OCI-LY7 (cell line): ENCODE results near the gene OR9A2. TPM values are rescaled to one million over a fixed set of nuclear protein-coding genes. Genes with fewer than 3 reads are reported as not detected.

ENCODE experiments used
- BruUV-seq: library from RNA; stranded (reverse); fragments of 400-500 nt; replicated peaks from 2 replicates; lab custom pipeline; 2021; lab: Mats Ljungman, UMichigan
- CTCF ChIA-PET: fragments of 300-600 bp; sonication (Branson Sonifier 250); formaldehyde crosslinking; loops from one replicate; lab custom pipeline; 2022; ENCODE audit warnings: antibody characterized with exemption; ENCODE audit not compliant: unreplicated experiment; lab: Charles Lee
- POLR2A ChIA-PET: fragments of 300-600 bp; sonication (Branson Sonifier 250); formaldehyde crosslinking; loops from one replicate; lab custom pipeline; 2022; ENCODE audit warnings: antibody characterized with exemption; lab: Charles Lee
- DNase-seq: peaks from one replicate; pipeline ENCODE4 v3.0.0-alpha.2; 2015; ENCODE audit warnings: low spot score
- H2AFZ ChIP-seq: fragments of 200-600 bp; sonication (generic), shearing (Covaris generic); 2 replicates; pipeline ENCODE4 v1.6.1; 2014; ENCODE audit warnings: mild to moderate bottlenecking, antibody characterized with exemption, low read length, moderate library complexity
- H3K27ac ChIP-seq: fragments of 200-600 bp; sonication (generic); 2 replicates; pipeline ENCODE4 v1.5.1; 2014; ENCODE audit warnings: mixed run types, low read depth, mild to moderate bottlenecking, moderate library complexity, low read length, inconsistent platforms; ENCODE audit not compliant: poor library complexity, severe bottlenecking
- H3K36me3 ChIP-seq: fragments of 200-600 bp; sonication (generic); 2 replicates; pipeline ENCODE4 v1.6.1; 2014; ENCODE audit warnings: mild to moderate bottlenecking, antibody characterized with exemption, low read length, moderate library complexity, mixed read lengths; ENCODE audit not compliant: insufficient read depth
- H3K4me1 ChIP-seq: fragments of 200-600 bp; sonication (generic); 2 replicates; pipeline ENCODE4 v1.5.1; 2014; ENCODE audit warnings: mild to moderate bottlenecking, low read length; ENCODE audit not compliant: insufficient read depth, poor library complexity, severe bottlenecking
- H3K4me2 ChIP-seq: fragments of 200-600 bp; sonication (generic); 2 replicates; pipeline ENCODE4 v1.6.1; 2014; ENCODE audit warnings: mild to moderate bottlenecking, low read length
- H3K4me3 ChIP-seq: fragments of 200-600 bp; sonication (generic); 2 replicates; pipeline ENCODE4 v1.5.1; 2014; ENCODE audit warnings: mild to moderate bottlenecking, low read depth, low read length; ENCODE audit not compliant: poor library complexity, severe bottlenecking
- H3K79me2 ChIP-seq: fragments of 200-600 bp; sonication (generic); 2 replicates; pipeline ENCODE4 v1.6.1; 2016; ENCODE audit warnings: low read depth, mild to moderate bottlenecking, low read length, moderate library complexity, mixed read lengths; ENCODE audit not compliant: insufficient read depth
- H3K9me2 ChIP-seq: fragments of 200-600 bp; sonication (generic); 2 replicates; pipeline ENCODE4 v1.6.1; 2016; ENCODE audit warnings: mild to moderate bottlenecking, low read length, mixed read lengths; ENCODE audit not compliant: insufficient read depth
- H3K9me3 ChIP-seq: fragments of 200-600 bp; sonication (generic); 2 replicates; pipeline ENCODE4 v1.6.1; 2014; ENCODE audit warnings: mild to moderate bottlenecking, mixed run types, low read length, mixed read lengths
- H4K20me1 ChIP-seq: fragments of 200-600 bp; sonication (generic); 2 replicates; pipeline ENCODE4 v1.6.1; 2014; ENCODE audit warnings: mild to moderate bottlenecking, antibody characterized with exemption, low read length, moderate library complexity, mixed read lengths; ENCODE audit not compliant: insufficient read depth
- EZH2phosphoT487 ChIP-seq: fragments of 200-600 bp; sonication (generic); IDR thresholded peaks from 2 replicates; pipeline ENCODE4 v1.6.1; 2018; ENCODE audit warnings: low read depth, borderline replicate concordance, mild to moderate bottlenecking, mixed run types, antibody characterized with exemption, low read length, moderate library complexity, mixed read lengths
- intact Hi-C: fragments of 100-400 bp; cut with micrococcal nuclease; formaldehyde crosslinking; loops from one replicate; pipeline ENCODE4 v1.10.0; 2022; ENCODE audit not compliant: unreplicated experiment
- total RNA-seq, 2 experiments: library from RNA; depleted of rRNA in 1 of 2; stranded (reverse); fragments of >200 nt in 1 of 2; shearing (Covaris generic) in 1 of 2; gene quantifications; 2 replicates each; pipeline ENCODE4 v1.2.3, GENCODE V29; 2014 to 2022
- TF ChIP-seq, protein P1 (sequence below): fragments of 200-600 bp; sonication (generic); conservative IDR thresholded peaks from 2 replicates; pipeline ENCODE4 v1.5.1; 2014; ENCODE audit warnings: mild to moderate bottlenecking, antibody characterized with exemption, low read length, moderate library complexity, mixed read lengths

Gene OR9A2
- total RNA-seq, 2 experiments from 2014 or later, result 0.53 to 0.66 TPM

DNA sequence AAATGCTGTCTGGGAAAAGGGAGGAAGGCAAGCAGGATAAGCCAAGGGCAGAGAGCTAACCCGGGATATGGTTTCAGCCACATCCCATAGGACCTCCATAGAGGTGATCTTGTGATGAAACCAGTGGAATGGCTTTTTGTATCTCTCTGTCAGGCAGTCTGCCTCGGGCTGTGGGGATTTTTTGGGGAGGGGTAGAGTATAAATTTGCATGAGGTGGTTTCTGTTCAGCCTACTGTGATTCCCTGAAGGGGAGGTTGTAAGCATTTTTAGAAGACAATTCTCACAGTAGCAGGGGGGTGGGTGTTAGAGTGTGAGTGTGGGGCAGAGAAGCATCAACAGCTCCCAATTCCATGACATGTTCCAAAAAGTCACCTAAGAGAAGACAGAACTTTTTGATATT lies 11.8 kb downstream of the OR9A2 start:
- Histone ChIP-seq H3K9me2 (no peaks in the 10 kb centered on the region), H3K4me2 (peak overlapping the region; percentile 87), H3K4me1 (peaks cover 77% of the 10 kb centered on the region), H3K4me3 (peak overlapping the region; percentile 55), H3K79me2 (no peaks in the 10 kb centered on the region), H3K36me3 (no peaks in the 10 kb centered on the region; the same call in 1 of the 2 replicates), H3K9me3 (no peaks in the 10 kb centered on the region; the same call in 1 of the 2 replicates), H3K27ac (peak overlapping the region; percentile 45), H4K20me1 (no peaks in the 10 kb centered on the region), H2AFZ (peak overlapping the region; percentile 84; the same call in 1 of the 2 replicates)
- ChIA-PET CTCF (no interaction called here), POLR2A (interaction anchor here (0.5 to 4.4 kb wide), 11 partner anchors 9 to 248 kb away, joined by 3 to 24 read pairs (median 4); partner anchors contain the start of gene GSTK1)
- intact Hi-C loops, result loop anchor here (2.0 kb wide), 1 partner anchor 70 kb away; no protein-coding TSS in a partner anchor
- TF ChIP-seq EZH2phosphoT487, result no peak
- TF ChIP-seq, protein P1, sequence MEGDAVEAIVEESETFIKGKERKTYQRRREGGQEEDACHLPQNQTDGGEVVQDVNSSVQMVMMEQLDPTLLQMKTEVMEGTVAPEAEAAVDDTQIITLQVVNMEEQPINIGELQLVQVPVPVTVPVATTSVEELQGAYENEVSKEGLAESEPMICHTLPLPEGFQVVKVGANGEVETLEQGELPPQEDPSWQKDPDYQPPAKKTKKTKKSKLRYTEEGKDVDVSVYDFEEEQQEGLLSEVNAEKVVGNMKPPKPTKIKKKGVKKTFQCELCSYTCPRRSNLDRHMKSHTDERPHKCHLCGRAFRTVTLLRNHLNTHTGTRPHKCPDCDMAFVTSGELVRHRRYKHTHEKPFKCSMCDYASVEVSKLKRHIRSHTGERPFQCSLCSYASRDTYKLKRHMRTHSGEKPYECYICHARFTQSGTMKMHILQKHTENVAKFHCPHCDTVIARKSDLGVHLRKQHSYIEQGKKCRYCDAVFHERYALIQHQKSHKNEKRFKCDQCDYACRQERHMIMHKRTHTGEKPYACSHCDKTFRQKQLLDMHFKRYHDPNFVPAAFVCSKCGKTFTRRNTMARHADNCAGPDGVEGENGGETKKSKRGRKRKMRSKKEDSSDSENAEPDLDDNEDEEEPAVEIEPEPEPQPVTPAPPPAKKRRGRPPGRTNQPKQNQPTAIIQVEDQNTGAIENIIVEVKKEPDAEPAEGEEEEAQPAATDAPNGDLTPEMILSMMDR, result no peak
- DNase-seq, result peak; percentile 71
- no TSS peak for BruUV-seq

DNA sequence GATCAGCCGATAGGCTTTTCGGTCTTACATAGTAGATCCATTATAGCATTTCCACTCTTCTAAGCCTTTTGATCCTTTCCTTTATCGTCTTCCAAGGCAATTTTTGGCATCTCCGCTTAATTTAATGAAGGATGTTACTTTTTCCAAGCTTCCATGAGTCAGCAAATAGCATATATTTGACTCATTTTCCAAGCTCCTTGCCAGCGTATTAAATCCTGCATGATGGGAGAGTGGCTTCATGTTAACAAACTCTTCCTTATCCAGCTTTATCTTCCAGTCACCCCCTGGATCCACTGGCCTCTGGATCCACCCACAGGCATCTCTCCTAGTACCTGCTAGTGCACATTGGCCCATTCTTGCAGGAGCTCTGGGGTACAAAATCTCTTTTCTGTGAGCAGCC lies 13.0 kb downstream of the OR9A2 start:
- intact Hi-C loops, result loop anchor here (2.0 kb wide), 1 partner anchor 71 kb away; no protein-coding TSS in a partner anchor
- ChIA-PET POLR2A (interaction anchor here (0.9 to 4.4 kb wide), 5 partner anchors 30 to 202 kb away, joined by 3 to 24 read pairs (median 4); no protein-coding TSS in a partner anchor), CTCF (interaction anchor here (0.6 kb wide), 1 partner anchor 202 kb away, joined by 3 read pairs; no protein-coding TSS in a partner anchor)
- Histone ChIP-seq H2AFZ (peak overlapping the region; percentile 84; the same call in 1 of the 2 replicates), H3K36me3 (no peaks in the 10 kb centered on the region; the same call in 1 of the 2 replicates), H3K9me3 (no peaks in the 10 kb centered on the region), H3K4me2 (peak overlapping the region; percentile 87), H3K4me3 (peak overlapping the region; percentile 6), H3K27ac (peak overlapping the region; percentile 45), H4K20me1 (no peaks in the 10 kb centered on the region), H3K79me2 (no peaks in the 10 kb centered on the region), H3K4me1 (peaks cover 79% of the 10 kb centered on the region), H3K9me2 (no peaks in the 10 kb centered on the region)
- no peak for DNase-seq
- BruUV-seq, result no TSS peak
- no peak for TF ChIP-seq EZH2phosphoT487
- TF ChIP-seq, protein P1, result no peak

DNA sequence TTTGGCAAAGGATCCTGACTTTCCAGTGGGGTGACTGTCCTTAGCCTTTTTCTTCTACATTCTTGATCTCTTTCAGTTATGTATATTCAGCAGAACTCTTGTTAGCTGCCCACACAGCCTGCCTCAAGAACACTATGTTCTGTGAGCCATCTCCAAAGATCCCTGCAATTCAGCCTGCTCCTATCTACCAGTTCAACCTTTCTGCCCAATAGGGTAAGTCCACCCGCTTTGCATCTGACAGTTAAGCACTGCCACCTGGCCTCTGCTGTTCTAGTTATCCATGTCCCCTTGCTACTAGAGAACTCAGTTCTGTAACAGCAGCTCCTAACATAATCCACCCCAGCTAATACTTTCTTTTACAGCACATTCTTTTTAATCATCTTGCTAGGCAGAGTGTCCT lies 13.5 kb downstream of the OR9A2 start:
- peak overlapping the region; percentile 84; the same call in 1 of the 2 replicates for H2AFZ ChIP-seq
- no peaks in the 10 kb centered on the region for H3K9me2 ChIP-seq
- no peaks in the 10 kb centered on the region for H3K36me3 ChIP-seq
- no peaks in the 10 kb centered on the region for H3K9me3 ChIP-seq
- DNase-seq, result peak; percentile 62
- H4K20me1 ChIP-seq, result no peaks in the 10 kb centered on the region
- POLR2A ChIA-PET, result interaction anchor here (0.9 to 4.4 kb wide), 4 partner anchors 62 to 202 kb away, joined by 3 to 24 read pairs (median 4); no protein-coding TSS in a partner anchor
- no peaks in the 10 kb centered on the region for H3K79me2 ChIP-seq
- H3K4me3 ChIP-seq, result peak overlapping the region; percentile 6
- no TSS peak for BruUV-seq
- TF ChIP-seq EZH2phosphoT487, result no peak
- TF ChIP-seq, protein P1, result no peak
- peaks cover 76% of the 10 kb centered on the region for H3K4me1 ChIP-seq
- peak overlapping the region; percentile 45 for H3K27ac ChIP-seq
- H3K4me2 ChIP-seq, result peak overlapping the region; percentile 87
- CTCF ChIA-PET, result interaction anchor here (0.6 to 2.3 kb wide), 2 partner anchors 201 to 202 kb away, joined by 3 to 10 read pairs; no protein-coding TSS in a partner anchor
- intact Hi-C loops, result no loop called here
